T-helper 2 cell (primary cell): ENCODE results near the gene SP2.

Source experiments
- DNase-seq, 5 experiments: peaks; one replicate each; pipeline versions ENCODE4 v3.0.0 to v3.0.0-alpha.2; 2012 to 2022
- total RNA-seq, 2 donors: gene quantifications; one replicate each; lab custom pipeline; 2026; lab: John Stamatoyannopoulos, UW

The SP2 gene
- 4.7 to 6.9 reads per million in 2 donors for total RNA-seq

- peak; percentile 93 to 100 (median 98) for DNase-seq
Measured at GRCh38 chr17:47895856-47896671, at the start of gene SP2. Gene SP2 (plus strand): TSS chr17:47896236. CDS start chr17:47896287, 51 bp downstream.

- DNase-seq: no peak
Measured at GRCh38 chr17:47846716-47847340, 49.2 kb upstream of the SP2 start.

DNA sequence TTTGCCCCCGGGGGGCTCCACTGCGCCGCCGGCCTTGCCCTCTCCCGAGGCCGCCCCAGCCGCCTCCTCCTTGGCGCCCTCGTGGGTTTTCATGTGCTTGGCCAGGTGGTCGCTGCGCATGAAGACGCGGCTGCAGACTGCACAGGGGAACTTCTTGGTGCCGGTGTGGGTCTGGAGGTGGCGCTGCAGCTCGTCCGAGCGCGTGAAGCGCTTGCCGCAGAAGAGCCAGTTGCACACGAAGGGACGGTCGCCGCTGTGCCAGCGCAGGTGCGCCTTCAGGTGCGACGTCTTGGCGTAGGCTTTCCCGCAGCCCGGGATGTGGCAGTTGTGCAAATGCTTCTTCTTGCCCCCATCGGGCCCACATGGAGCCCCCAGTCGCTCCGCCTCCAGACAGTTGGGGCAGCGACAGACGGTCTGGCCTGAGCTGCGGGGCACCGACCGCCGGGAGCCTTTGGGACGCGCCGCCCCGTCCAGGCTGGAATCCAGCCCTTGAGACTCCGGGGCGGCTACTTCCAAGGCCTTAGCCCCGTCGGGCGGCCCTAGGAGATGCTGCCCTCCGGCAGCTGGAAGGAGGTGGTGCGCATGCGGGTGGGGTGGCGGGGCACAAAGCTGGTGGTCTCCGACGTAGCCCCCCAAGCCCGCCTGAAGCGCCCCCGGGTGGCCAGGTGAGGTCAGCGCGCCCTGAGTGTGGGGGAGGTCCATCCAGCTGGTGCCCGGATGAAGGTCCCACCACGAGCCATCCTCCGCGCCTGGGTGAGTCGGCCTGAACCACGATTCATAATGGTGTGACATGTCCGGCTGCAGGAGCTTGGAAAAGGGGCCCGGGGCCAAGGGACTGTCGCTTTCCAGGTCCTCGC lies 48.5 kb upstream of the SP2 start:
- peak in 1 of 5 experiments; percentile 42 for DNase-seq

DNA sequence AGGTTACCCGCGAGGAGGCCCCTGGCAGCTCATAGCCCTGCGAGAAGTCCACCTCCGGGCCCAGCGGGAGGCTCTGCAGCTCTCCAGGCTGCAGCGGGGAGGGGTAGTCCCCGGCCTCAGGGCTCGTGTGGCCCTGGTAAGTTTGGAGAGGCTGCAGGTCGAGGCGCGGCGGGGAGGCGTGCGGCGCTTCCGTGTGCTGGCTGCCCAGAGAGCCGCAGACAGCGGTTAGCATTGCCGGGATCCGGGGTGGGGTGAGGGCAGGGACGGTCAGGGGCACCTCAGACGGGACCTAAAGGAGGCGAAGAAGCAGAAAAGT lies 47.9 kb upstream of the SP2 start:
- DNase-seq: no peak

DNA sequence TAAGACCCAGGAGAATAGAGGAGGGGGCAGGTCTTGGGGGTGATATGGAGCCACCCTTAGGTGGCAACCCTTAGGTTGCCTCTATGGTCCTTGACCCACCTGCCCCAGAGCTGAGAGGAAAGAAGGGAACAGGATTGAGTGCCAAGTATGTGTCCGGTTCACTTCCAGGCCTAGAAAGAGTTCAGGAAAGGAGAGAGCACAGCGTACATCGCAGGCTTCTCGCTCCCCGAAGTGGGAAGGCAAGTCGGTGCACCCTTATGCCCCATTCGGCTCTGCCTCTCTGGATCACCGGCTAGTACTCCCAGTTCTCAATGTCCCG lies 45.7 kb upstream of the SP2 start:
- DNase-seq: no peak

- peak in 4 of 5 experiments; percentile 30 to 39 (median 34) for DNase-seq
Measured at GRCh38 chr17:47850692-47851573, 45.1 kb upstream of the SP2 start, which contains the start of gene SP6. Gene SP6 (minus strand): TSS chr17:47851163. CDS start chr17:47848429, 2,734 bp downstream.

GRCh38 chr17:47851764-47852112 lies 44.3 kb upstream of the SP2 start:
- no peak for DNase-seq

DNA sequence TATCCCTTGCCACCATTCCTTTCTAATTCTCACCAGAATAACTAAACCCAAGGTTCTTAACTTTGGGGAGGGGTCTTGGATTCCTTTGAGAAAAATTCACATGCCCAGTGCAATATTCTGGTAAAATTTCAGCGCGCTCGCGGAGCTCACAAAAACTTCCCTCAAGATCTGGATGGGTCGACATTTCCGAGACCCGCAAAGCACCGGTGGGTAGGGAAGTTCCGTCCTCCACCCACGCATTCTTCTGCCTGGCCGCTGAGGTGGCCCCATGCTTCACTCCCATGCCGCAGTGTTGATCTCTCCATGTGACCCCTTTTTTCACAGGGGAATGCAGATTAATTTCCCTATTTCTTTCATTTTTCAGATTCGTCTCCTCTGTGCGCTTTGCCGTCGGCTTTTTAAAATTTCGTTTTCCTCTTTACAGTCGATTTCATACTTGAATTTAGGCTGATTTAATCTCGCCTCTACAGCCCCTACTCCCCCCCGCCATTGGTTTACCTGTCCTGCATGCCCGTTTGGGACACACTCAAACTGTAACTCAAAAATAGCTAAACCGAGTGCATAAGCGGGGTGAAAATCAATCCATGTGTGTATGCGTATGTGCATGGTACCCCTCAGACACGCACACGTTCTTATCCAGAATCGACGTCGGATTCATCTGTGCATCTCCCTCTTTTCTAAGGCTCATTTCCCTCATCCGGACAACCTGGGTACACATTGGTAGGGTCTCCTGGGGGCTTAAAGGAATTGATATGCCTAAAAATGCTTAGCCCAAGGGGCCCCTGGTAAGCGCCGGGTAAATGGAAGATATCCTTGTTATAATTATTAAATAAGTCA lies 43.7 kb upstream of the SP2 start:
- DNase-seq: no peak

DNA sequence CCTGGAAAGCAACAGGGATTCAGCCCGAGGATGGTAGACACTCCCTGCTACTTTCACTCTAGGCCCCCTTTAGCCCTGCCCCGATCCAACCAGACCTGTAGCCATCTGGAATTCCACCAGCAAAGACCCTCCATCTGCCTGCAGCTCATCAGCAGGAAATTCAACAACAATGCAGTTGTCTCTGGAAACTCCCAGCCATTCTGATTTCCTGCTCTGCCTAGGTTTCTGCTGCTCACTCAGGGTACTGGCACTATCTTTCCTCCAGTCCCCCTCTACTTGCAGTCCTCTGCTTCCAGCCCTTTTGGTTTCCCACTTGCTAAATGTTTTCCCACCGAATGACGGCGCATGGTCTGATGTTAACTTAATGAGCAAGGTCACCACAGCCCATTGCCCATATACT lies 42.4 kb upstream of the SP2 start:
- DNase-seq: no peak

GRCh38 chr17:47855737-47856136 lies 40.3 kb upstream of the SP2 start:
- DNase-seq: no peak

DNA sequence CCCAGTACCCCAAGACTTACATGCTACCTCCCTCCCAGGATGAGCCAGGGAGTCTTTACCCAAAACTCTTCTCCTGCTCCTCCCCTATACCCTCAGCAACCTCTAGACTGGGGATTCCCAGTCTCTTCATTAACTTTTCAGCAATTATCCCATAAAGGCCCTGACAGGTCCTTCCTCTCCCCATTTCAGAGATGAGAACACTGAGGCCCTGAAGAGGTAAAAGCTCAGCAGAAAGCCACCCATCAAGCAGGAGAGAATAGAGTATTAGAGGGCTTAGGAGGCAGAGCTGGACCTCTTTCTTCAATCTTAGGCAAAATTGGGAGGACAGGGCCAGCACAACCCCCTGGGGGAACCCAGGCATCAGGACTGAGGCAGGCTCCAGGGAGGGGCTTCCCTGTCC lies 39.2 kb upstream of the SP2 start:
- DNase-seq: no peak

DNA sequence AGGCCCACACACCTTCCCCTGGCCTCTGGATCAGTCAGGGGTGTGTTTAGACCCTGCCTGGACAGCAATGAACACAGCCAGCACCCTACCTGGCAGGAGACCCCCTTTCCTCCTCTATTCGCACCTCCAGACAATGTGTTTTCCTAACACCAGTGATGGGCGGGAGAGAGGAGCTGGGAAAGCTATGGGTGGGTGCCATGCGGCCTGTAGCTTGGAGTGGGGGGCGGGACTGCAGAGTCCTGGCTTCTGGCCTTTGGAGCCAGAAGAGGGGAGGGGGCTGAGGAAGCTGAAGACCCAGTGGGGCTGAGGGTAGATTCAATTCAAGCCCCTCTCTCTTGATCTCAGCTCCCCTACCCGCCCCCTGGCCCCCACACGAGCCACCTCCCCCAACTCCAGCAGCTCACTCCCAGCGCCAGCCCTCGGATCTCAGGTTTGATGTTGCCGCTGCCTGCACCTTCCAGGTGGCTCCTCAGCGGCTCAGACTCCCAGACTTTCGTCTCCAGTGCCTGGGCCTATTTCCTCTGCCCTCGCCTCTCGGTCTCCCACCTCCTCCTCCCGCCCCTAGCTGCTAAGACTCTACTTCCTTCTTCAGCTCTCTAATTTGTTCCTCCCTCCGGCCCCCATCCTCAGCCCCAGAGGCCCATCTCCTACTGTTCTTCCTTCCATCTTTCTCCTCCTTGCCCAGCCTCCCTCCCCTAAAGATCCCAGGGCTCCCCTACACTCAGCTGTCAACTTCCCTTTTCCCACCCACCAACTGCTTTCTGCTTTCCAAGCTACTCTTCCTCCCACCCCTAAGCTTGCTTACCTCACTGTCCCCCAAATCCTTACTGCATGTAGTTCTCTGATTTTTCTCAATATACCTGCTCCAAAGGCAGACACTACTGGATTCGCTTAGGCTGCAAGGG lies 38.2 kb upstream of the SP2 start:
- no peak for DNase-seq

DNA sequence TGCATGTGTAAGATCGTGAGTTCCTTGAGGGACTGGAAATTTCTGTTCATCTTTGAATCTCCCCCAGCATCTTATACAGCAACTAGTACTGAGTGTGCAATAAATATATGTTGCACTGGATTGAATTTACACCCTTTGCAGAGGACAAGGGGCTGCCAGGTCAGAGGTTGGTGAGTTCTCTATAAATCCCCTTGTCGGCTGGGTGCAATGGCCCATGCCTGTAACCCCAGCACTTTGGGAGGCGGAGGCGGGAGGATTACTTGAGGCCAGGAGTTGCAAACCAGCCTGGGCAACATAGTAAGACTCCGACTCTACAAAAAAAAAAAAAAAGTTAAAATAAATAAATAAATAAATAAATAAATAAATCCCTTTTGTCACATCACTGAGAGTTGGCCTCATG lies 35.6 kb upstream of the SP2 start:
- DNase-seq: no peak

- DNase-seq: no peak
Measured at GRCh38 chr17:47862621-47863440, 33.2 kb upstream of the SP2 start.

DNA sequence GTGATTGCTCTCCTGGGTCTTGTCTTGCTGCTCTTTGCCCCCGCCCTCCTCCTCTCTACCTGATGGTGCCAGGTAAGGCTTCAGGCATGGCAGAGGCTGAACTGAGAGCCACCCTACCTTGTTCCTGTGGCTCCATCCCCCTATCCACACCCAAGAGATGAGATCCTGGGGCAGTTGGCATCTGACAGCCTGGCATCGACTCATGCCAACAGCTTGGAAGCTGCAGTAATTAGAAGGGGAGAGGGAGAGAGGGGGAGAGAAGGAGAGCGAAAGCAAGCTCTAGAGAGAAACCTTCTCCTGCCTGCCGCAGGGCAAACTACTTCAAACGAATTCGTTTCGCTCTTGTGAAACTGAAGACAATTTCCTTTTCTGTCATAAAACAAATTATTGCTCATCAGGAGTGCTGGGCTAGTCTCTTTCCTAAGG lies 31.2 kb upstream of the SP2 start:
- peak in 1 of 5 experiments; percentile 47 for DNase-seq

DNA sequence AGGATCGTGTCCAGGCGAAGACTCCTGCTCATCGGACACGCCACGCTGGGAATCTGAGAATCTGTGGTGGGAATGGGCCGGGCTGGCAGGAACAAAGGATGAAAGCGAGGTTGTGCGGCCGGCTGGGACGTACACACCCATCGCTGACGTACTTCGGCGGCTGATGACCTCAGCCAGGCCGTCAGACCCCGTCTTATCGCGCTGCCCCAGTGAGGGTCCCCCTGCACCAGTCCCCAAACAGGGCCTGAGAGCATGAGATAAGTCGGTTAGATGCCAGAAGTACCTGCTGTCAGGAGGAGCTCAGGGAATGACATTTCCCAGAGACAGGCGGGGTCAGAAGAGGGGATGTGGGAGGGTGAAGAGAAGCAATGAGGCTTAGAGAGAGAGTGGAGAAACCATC lies 29.1 kb upstream of the SP2 start:
- DNase-seq: no peak

DNA sequence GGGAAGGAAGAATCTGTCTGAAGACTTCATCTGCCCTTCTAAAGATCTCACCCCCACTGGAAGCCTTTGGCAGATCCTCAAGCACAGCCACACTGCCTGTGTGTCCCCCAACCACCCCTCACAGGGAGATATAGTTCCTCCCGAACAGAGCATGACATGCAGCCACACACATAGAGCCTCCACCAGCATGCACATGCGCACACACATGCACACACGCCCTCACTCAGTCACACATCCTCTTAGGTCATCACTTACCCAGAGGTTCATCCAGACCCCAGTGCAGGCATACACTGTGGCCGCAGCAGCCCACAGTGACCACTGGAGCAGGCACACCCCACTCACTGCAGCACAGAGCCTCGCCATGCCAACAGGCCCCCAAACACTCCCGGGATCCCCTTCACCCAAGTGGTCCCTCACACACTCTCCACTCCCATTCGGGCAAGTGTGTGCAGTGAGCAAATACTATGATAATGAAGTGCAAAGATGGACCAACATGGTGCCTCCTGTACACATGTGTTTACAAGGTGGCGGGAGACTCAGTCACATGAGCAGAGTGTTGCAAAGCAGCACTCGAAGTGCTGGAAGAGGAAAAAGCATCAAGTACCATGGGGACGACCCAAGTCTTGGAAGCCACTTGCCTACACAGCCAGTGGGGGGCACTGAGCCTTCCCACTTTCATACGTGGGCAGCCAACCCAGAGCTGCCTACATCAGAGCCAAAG lies 28.1 kb upstream of the SP2 start:
- DNase-seq: no peak

- no peak for DNase-seq
Measured at GRCh38 chr17:47869114-47869513, 26.9 kb upstream of the SP2 start.

- no peak for DNase-seq
Measured at GRCh38 chr17:47870056-47870455, 26.0 kb upstream of the SP2 start.
